Measurements from ENCODE around the gene NFKB1. TPM values are rescaled to one million over a fixed set of nuclear protein-coding genes. Genes with fewer than 3 reads are reported as not detected.

Gene NFKB1
- total and polyA plus RNA-seq, 10 of the 15 experiments (the other 5 are each of a cell fraction or from before 2014, with no cell fraction given): 8.7 to 110 (median 57.3) TPM

DNA sequence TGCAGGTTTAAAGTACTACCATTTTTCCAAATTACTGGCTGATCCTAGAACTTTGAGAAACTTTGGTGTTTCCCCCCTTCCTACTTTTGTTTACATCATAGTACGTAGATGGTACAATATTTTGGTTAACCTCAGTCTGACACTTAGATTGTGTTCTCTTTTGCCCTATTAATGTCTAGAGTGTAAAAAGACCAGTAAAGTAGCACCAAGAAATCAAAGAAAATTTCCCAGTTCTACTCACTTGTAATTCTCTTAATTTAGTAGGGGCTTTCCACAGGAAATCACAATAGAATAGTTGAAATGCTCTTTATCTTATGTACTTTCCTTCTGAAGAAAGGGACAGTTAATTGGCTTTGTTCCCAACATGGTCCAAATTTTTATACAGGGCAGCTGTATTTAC is 51.6 kb downstream of the NFKB1 start (continued):
- TF ChIP-seq, protein P1, sequence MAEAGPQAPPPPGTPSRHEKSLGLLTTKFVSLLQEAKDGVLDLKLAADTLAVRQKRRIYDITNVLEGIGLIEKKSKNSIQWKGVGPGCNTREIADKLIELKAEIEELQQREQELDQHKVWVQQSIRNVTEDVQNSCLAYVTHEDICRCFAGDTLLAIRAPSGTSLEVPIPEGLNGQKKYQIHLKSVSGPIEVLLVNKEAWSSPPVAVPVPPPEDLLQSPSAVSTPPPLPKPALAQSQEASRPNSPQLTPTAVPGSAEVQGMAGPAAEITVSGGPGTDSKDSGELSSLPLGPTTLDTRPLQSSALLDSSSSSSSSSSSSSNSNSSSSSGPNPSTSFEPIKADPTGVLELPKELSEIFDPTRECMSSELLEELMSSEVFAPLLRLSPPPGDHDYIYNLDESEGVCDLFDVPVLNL (IDR thresholded peaks at IDR 0.05; ENCODE audit: low read depth, low read length): no peak
- TF ChIP-seq BMI1 (IDR thresholded peaks at IDR 0.05; ENCODE audit: borderline replicate concordance) (no peak), NR2F1 (conservative IDR thresholded peaks at IDR 0.05) (no peak; the same call in 1 of the 2 replicates), RB1 (IDR thresholded peaks at IDR 0.05; ENCODE audit: borderline replicate concordance) (no peak), TAF1 (IDR thresholded peaks at IDR 0.05; ENCODE audit: borderline replicate concordance, low read depth, low read length) (no peak), RAD21 (IDR thresholded peaks at IDR 0.05; ENCODE audit: insufficient read depth, low read depth, low read length) (no peak), MXI1 (IDR thresholded peaks at IDR 0.05; ENCODE audit: low read depth, low read length) (no peak), BCL11A (IDR thresholded peaks at IDR 0.05; ENCODE audit: low read depth, low read length) (no peak), KDM1A (IDR thresholded peaks at IDR 0.05; ENCODE audit: borderline replicate concordance) (no peak), IRF4 (IDR thresholded peaks at IDR 0.05; ENCODE audit: low read depth, low read length) (no peak), SRF (IDR thresholded peaks at IDR 0.05; ENCODE audit: low read depth in 2 of 2, low read length in 2 of 2) (no peak), ZSCAN29 (IDR thresholded peaks at IDR 0.05) (no peak), RELA (IDR thresholded peaks at IDR 0.05; ENCODE audit: borderline replicate concordance, partially characterized antibody) (peak; percentile 61), NR2C2 (IDR thresholded peaks at IDR 0.05; ENCODE audit: borderline replicate concordance, control insufficient read depth, insufficient read length, low read depth) (no peak), RUNX3 (IDR thresholded peaks at IDR 0.05; ENCODE audit: low read length) (peak; percentile 56; the same call in 1 of the 2 replicates), NFYB (IDR thresholded peaks at IDR 0.05; ENCODE audit: insufficient read depth, low read depth, low read length) (no peak), ZNF384 (IDR thresholded peaks at IDR 0.05; ENCODE audit: borderline replicate concordance, low read depth, low read length) (no peak), FOXM1 (IDR thresholded peaks at IDR 0.05; ENCODE audit: low read depth, low read length) (peak; percentile 40; the same call in 1 of the 2 replicates), SREBF2 (IDR thresholded peaks at IDR 0.05; ENCODE audit: low read length) (no peak), HDGF (IDR thresholded peaks at IDR 0.05) (no peak), SREBF1 (IDR thresholded peaks at IDR 0.05; ENCODE audit: low read length) (no peak)
- TF ChIP-seq, protein P2, sequence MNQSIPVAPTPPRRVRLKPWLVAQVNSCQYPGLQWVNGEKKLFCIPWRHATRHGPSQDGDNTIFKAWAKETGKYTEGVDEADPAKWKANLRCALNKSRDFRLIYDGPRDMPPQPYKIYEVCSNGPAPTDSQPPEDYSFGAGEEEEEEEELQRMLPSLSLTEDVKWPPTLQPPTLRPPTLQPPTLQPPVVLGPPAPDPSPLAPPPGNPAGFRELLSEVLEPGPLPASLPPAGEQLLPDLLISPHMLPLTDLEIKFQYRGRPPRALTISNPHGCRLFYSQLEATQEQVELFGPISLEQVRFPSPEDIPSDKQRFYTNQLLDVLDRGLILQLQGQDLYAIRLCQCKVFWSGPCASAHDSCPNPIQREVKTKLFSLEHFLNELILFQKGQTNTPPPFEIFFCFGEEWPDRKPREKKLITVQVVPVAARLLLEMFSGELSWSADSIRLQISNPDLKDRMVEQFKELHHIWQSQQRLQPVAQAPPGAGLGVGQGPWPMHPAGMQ (IDR thresholded peaks at IDR 0.05; ENCODE audit: borderline replicate concordance): no peak
- TF ChIP-seq, protein P3, sequence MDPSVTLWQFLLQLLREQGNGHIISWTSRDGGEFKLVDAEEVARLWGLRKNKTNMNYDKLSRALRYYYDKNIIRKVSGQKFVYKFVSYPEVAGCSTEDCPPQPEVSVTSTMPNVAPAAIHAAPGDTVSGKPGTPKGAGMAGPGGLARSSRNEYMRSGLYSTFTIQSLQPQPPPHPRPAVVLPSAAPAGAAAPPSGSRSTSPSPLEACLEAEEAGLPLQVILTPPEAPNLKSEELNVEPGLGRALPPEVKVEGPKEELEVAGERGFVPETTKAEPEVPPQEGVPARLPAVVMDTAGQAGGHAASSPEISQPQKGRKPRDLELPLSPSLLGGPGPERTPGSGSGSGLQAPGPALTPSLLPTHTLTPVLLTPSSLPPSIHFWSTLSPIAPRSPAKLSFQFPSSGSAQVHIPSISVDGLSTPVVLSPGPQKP (IDR thresholded peaks at IDR 0.05; ENCODE audit: low read depth, low read length): no peak
- TF ChIP-seq, protein P4, sequence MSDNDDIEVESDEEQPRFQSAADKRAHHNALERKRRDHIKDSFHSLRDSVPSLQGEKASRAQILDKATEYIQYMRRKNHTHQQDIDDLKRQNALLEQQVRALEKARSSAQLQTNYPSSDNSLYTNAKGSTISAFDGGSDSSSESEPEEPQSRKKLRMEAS (IDR thresholded peaks at IDR 0.05; ENCODE audit: low read depth, low read length): no peak
- TF ChIP-seq, protein P5, sequence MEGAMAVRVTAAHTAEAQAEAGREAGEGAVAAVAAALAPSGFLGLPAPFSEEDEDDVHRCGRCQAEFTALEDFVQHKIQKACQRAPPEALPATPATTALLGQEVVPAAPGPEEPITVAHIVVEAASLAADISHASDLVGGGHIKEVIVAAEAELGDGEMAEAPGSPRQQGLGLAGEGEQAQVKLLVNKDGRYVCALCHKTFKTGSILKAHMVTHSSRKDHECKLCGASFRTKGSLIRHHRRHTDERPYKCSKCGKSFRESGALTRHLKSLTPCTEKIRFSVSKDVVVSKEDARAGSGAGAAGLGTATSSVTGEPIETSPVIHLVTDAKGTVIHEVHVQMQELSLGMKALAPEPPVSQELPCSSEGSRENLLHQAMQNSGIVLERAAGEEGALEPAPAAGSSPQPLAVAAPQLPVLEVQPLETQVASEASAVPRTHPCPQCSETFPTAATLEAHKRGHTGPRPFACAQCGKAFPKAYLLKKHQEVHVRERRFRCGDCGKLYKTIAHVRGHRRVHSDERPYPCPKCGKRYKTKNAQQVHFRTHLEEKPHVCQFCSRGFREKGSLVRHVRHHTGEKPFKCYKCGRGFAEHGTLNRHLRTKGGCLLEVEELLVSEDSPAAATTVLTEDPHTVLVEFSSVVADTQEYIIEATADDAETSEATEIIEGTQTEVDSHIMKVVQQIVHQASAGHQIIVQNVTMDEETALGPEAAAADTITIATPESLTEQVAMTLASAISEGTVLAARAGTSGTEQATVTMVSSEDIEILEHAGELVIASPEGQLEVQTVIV (IDR thresholded peaks at IDR 0.05; ENCODE audit: borderline replicate concordance, partially characterized antibody): no peak
- TF ChIP-seq, protein P6, sequence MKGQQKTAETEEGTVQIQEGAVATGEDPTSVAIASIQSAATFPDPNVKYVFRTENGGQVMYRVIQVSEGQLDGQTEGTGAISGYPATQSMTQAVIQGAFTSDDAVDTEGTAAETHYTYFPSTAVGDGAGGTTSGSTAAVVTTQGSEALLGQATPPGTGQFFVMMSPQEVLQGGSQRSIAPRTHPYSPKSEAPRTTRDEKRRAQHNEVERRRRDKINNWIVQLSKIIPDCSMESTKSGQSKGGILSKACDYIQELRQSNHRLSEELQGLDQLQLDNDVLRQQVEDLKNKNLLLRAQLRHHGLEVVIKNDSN (IDR thresholded peaks at IDR 0.05; ENCODE audit: borderline replicate concordance, extremely low read length, insufficient read depth, low read depth, low read length): no peak
